ENCODE results near the gene R3HDM4.

- TF ChIP-seq, protein P1, sequence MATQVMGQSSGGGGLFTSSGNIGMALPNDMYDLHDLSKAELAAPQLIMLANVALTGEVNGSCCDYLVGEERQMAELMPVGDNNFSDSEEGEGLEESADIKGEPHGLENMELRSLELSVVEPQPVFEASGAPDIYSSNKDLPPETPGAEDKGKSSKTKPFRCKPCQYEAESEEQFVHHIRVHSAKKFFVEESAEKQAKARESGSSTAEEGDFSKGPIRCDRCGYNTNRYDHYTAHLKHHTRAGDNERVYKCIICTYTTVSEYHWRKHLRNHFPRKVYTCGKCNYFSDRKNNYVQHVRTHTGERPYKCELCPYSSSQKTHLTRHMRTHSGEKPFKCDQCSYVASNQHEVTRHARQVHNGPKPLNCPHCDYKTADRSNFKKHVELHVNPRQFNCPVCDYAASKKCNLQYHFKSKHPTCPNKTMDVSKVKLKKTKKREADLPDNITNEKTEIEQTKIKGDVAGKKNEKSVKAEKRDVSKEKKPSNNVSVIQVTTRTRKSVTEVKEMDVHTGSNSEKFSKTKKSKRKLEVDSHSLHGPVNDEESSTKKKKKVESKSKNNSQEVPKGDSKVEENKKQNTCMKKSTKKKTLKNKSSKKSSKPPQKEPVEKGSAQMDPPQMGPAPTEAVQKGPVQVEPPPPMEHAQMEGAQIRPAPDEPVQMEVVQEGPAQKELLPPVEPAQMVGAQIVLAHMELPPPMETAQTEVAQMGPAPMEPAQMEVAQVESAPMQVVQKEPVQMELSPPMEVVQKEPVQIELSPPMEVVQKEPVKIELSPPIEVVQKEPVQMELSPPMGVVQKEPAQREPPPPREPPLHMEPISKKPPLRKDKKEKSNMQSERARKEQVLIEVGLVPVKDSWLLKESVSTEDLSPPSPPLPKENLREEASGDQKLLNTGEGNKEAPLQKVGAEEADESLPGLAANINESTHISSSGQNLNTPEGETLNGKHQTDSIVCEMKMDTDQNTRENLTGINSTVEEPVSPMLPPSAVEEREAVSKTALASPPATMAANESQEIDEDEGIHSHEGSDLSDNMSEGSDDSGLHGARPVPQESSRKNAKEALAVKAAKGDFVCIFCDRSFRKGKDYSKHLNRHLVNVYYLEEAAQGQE (IDR thresholded peaks at IDR 0.05), result no peak
- TF ChIP-seq, protein P2, sequence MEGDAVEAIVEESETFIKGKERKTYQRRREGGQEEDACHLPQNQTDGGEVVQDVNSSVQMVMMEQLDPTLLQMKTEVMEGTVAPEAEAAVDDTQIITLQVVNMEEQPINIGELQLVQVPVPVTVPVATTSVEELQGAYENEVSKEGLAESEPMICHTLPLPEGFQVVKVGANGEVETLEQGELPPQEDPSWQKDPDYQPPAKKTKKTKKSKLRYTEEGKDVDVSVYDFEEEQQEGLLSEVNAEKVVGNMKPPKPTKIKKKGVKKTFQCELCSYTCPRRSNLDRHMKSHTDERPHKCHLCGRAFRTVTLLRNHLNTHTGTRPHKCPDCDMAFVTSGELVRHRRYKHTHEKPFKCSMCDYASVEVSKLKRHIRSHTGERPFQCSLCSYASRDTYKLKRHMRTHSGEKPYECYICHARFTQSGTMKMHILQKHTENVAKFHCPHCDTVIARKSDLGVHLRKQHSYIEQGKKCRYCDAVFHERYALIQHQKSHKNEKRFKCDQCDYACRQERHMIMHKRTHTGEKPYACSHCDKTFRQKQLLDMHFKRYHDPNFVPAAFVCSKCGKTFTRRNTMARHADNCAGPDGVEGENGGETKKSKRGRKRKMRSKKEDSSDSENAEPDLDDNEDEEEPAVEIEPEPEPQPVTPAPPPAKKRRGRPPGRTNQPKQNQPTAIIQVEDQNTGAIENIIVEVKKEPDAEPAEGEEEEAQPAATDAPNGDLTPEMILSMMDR (IDR thresholded peaks at IDR 0.05; ENCODE audit: low read depth, low read length, missing input control), result no peak
- TF ChIP-seq RAD21 (IDR thresholded peaks at IDR 0.05) (no peak), RXRA (IDR thresholded peaks at IDR 0.05) (no peak), YY1 (IDR thresholded peaks at IDR 0.05) (no peak), FOXA1 (IDR thresholded peaks at IDR 0.05) (no peak), EGR1 (IDR thresholded peaks at IDR 0.05; ENCODE audit: low read depth in 2 of 2) (no peak), SP1 (IDR thresholded peaks at IDR 0.05) (no peak), GABPA (IDR thresholded peaks at IDR 0.05 in 1 of 2, conservative IDR thresholded peaks at IDR 0.05 in 1 of 2) (no peak), JUND (IDR thresholded peaks at IDR 0.05) (no peak), TAF1 (conservative IDR thresholded peaks at IDR 0.05) (no peak), ZBTB33 (IDR thresholded peaks at IDR 0.05) (no peak)
- TF ChIP-seq, protein P3, sequence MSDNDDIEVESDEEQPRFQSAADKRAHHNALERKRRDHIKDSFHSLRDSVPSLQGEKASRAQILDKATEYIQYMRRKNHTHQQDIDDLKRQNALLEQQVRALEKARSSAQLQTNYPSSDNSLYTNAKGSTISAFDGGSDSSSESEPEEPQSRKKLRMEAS (IDR thresholded peaks at IDR 0.05), result no peak
- TF ChIP-seq, protein P4, sequence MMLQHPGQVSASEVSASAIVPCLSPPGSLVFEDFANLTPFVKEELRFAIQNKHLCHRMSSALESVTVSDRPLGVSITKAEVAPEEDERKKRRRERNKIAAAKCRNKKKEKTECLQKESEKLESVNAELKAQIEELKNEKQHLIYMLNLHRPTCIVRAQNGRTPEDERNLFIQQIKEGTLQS (IDR thresholded peaks at IDR 0.05), result no peak
Measured at GRCh38 chr19:904545-904944, 8.5 kb downstream of the R3HDM4 start.

Data from liver (tissue), 3 donors.